ENCODE measurements around the gene PARD3.
"Not testable (repeated sequence)": the region's sequence is repeated elsewhere in the genome, so short reads cannot be mapped to it uniquely, and the experiment has no call there.

PARD3 gene

GRCh38 chr10:34797155-34797554 is 17.9 kb downstream of the PARD3 start:
- no peak for DNase-seq (ENCODE audit: low read depth)

GRCh38 chr10:34796133-34796532 is 19.0 kb downstream of the PARD3 start:
- DNase-seq (ENCODE audit: low read depth): no peak

GRCh38 chr10:34795334-34795733 is 19.8 kb downstream of the PARD3 start:
- no peak for DNase-seq (ENCODE audit: low read depth)

GRCh38 chr10:34794835-34795234 is 20.3 kb downstream of the PARD3 start:
- DNase-seq (ENCODE audit: low read depth): no peak

- DNase-seq (ENCODE audit: low read depth): not testable (repeated sequence)
These were observed 21.5 kb downstream of the PARD3 start for GRCh38 chr10:34793581-34793980.

- no peak for DNase-seq (ENCODE audit: low read depth)
These were observed 22.2 kb downstream of the PARD3 start for GRCh38 chr10:34792881-34793280.

GRCh38 chr10:34791947-34792346 is 23.1 kb downstream of the PARD3 start:
- DNase-seq (ENCODE audit: low read depth): no peak

GRCh38 chr10:34791228-34791627 is 23.9 kb downstream of the PARD3 start:
- DNase-seq (ENCODE audit: low read depth): no peak

- no peak for DNase-seq (ENCODE audit: low read depth)
These were observed 25.1 kb downstream of the PARD3 start for GRCh38 chr10:34789966-34790506.

GRCh38 chr10:34786464-34786863 is 28.6 kb downstream of the PARD3 start:
- no peak for DNase-seq (ENCODE audit: low read depth)

- no peak for DNase-seq (ENCODE audit: low read depth)
These were observed 33.4 kb downstream of the PARD3 start for GRCh38 chr10:34781711-34782110.

- no peak for DNase-seq (ENCODE audit: low read depth)
These were observed 34.2 kb downstream of the PARD3 start for GRCh38 chr10:34780818-34781380.

- DNase-seq (ENCODE audit: low read depth): no peak
These were observed 36.9 kb downstream of the PARD3 start for GRCh38 chr10:34778237-34778636.

- no peak for DNase-seq (ENCODE audit: low read depth)
These were observed 38.9 kb downstream of the PARD3 start for GRCh38 chr10:34776090-34776690.

GRCh38 chr10:34775044-34775637 is 40.0 kb downstream of the PARD3 start:
- no peak for DNase-seq (ENCODE audit: low read depth)

GRCh38 chr10:34773636-34774630 is 41.2 kb downstream of the PARD3 start:
- DNase-seq (ENCODE audit: low read depth): no peak

GRCh38 chr10:34771525-34771924 is 43.6 kb downstream of the PARD3 start:
- no peak for DNase-seq (ENCODE audit: low read depth)

- no peak for DNase-seq (ENCODE audit: low read depth)
These were observed 44.0 kb downstream of the PARD3 start for GRCh38 chr10:34771106-34771505.

- DNase-seq (ENCODE audit: low read depth): no peak
These were observed 45.2 kb downstream of the PARD3 start for GRCh38 chr10:34769899-34770298.

GRCh38 chr10:34768972-34769330 is 46.1 kb downstream of the PARD3 start:
- DNase-seq (ENCODE audit: low read depth): no peak

GRCh38 chr10:34768261-34768971 is 46.7 kb downstream of the PARD3 start:
- no peak for DNase-seq (ENCODE audit: low read depth)

Measured in activated T-helper 9 cell treated with anti-CD3 and anti-CD28 coated beads, Interleukin-2, amount 50 U/mL, for 16 hours (primary cell).